GM21528 (cell line): ENCODE results near the gene PSMA8.
"Not testable (repeated sequence)": the region's sequence is repeated elsewhere in the genome, so short reads cannot be mapped to it uniquely, and the experiment has no call there.

Experiments
- ATAC-seq: cut with Tn5 transposase; IDR thresholded peaks from one replicate; pipeline ENCODE4 v1.9.1; 2021; ENCODE audit warnings: mild to moderate bottlenecking, moderate library complexity; ENCODE audit not compliant: unreplicated experiment, low FRiP score

PSMA8 gene

GRCh38 chr18:26228562-26229260 is 95.0 kb downstream of the PSMA8 start:
- ATAC-seq, result no peak

- no peak for ATAC-seq
Measured at GRCh38 chr18:26230497-26230896, 96.8 kb downstream of the PSMA8 start.

GRCh38 chr18:26233208-26233607 is 99.5 kb downstream of the PSMA8 start:
- ATAC-seq, result no peak

- not testable (repeated sequence) for ATAC-seq
Measured at GRCh38 chr18:26237363-26237762, 103.7 kb downstream of the PSMA8 start.

GRCh38 chr18:26238718-26239117 is 105.0 kb downstream of the PSMA8 start:
- not testable (repeated sequence) for ATAC-seq

GRCh38 chr18:26242392-26242791 is 108.7 kb downstream of the PSMA8 start:
- not testable (repeated sequence) for ATAC-seq
